ENCODE measurements around the gene PRKRA.
A peak's percentile ranks its signal among the peaks of the same experiment; 100 is the strongest.

PRKRA gene

DNA sequence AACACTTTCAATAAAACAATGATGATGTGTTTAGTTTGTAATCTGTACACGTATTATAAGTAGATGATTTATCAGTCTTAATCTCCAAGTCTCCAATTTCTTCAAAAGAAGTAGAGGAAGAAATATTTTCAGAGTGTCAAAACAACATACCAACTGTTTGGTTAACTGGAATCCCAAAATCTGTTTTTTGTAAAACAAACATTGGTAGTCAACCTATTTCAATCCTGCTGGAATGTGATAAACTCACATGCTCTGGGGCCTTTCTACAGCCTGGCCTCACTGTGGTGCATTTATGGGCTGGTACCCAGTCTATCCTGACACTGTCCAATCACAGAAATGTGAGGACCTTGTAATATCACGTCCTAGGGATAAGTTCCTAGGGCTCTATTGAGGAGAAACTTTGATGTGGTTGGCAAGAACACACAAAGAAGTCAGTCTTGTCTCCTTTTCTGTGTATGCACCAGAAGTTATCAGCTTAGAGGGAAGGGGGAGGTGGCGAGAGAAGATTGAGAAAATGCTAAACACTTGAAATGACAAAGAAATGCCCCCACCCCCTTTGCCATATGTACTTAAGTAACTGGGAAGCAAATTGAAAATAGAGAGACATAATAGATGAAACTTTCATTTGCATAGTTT is 47.2 kb downstream of the PRKRA start:
- TF ChIP-seq, protein P1, sequence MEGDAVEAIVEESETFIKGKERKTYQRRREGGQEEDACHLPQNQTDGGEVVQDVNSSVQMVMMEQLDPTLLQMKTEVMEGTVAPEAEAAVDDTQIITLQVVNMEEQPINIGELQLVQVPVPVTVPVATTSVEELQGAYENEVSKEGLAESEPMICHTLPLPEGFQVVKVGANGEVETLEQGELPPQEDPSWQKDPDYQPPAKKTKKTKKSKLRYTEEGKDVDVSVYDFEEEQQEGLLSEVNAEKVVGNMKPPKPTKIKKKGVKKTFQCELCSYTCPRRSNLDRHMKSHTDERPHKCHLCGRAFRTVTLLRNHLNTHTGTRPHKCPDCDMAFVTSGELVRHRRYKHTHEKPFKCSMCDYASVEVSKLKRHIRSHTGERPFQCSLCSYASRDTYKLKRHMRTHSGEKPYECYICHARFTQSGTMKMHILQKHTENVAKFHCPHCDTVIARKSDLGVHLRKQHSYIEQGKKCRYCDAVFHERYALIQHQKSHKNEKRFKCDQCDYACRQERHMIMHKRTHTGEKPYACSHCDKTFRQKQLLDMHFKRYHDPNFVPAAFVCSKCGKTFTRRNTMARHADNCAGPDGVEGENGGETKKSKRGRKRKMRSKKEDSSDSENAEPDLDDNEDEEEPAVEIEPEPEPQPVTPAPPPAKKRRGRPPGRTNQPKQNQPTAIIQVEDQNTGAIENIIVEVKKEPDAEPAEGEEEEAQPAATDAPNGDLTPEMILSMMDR (IDR thresholded peaks at IDR 0.05; ENCODE audit: borderline replicate concordance, insufficient read depth, low read depth, low read length), result no peak
- no peak overlapping the region for H3K4me3 ChIP-seq (ENCODE audit: low read depth, low read length)

- TF ChIP-seq, protein P1 (IDR thresholded peaks at IDR 0.05; ENCODE audit: borderline replicate concordance, insufficient read depth, low read depth, low read length), result no peak
- H3K4me3 ChIP-seq (ENCODE audit: low read depth, low read length), result no peak overlapping the region
These were observed 49.0 kb downstream of the PRKRA start for GRCh38 chr2:178401994-178402437.

DNA sequence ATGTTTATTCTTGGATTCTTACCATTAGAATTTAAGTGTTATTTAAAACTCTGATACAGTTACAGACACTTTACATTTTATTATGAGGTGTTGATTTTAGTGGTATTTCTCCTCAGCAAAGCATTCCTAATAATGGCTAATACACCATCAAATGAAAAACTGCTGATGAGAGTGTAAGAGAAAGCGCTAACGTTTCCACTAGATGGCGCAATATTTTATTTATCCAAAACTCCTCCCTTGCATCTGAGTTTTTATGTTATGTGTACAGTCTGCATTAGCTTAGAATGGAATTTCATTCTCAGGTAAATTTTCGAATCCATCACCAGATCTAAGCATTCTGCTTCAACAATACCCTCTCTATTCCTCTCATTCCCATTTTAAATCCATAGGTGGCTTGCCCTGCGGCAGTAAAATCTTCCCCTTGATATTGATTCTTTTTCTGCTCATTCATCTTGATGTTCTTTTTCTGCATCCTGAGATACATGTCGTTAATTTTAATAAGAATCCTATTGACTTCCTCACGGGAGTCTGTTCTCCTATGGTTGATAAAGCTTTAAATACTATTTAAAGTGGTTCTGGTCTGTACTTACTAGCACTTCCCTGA is 53.9 kb downstream of the PRKRA start:
- TF ChIP-seq, protein P1 (IDR thresholded peaks at IDR 0.05; ENCODE audit: borderline replicate concordance, insufficient read depth, low read depth, low read length), result peak; percentile 44; the same call in 1 of the 2 replicates
- H3K4me3 ChIP-seq (ENCODE audit: low read depth, low read length), result no peak overlapping the region

DNA sequence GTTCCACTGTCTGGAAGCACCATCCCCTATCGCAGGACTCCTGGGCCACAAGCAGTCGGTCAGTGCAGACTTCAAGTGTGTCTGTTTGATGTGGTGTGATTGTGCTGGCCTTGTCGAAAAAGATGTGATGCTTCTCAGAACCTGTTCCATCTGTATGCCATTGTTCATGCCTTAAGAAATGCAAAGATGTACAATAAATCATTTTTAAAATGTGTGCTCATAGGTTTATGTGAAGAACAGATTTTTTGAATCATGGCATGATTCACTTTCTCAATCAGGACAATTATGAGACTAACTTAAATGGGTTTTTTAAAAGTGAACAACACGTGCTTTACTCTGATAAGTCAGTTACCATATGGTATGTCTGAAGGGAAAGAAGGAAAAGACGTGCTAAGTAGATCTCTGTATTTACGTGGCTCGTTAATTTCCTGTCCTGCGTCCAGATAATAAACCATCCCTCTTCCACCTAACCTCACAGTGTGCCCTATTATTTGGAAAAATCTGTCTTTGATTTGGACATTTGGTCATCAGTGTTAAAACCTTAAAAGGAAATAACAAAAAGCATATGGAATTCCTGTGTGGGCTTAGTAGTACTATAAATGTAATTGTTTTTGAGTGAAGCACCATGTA is 54.9 kb downstream of the PRKRA start:
- no peak overlapping the region for H3K4me3 ChIP-seq (ENCODE audit: low read depth, low read length)
- TF ChIP-seq, protein P1 (IDR thresholded peaks at IDR 0.05; ENCODE audit: borderline replicate concordance, insufficient read depth, low read depth, low read length), result no peak

DNA sequence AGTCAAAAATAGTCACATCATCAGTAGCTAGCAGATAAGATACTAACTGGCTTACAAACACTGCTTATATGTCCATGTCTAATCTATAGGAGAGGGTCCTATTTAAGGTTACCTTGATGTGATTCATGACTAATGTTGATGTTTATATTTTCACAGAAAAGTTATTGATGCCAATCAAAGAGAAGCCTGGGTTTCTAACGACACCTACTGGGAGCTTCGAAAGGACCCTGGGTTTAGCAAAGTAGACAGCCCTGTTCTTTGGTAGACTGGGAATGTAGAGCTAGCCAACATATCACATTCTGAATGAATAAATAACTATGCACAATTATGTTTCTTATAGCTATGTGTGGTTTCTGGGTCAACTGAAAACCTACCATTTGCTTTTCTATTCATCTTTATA is 55.7 kb downstream of the PRKRA start:
- no peak overlapping the region for H3K4me3 ChIP-seq (ENCODE audit: low read depth, low read length)
- TF ChIP-seq, protein P1 (IDR thresholded peaks at IDR 0.05; ENCODE audit: borderline replicate concordance, insufficient read depth, low read depth, low read length), result no peak

- H3K4me3 ChIP-seq (ENCODE audit: low read depth, low read length), result no peak overlapping the region
- TF ChIP-seq, protein P1 (IDR thresholded peaks at IDR 0.05; ENCODE audit: borderline replicate concordance, insufficient read depth, low read depth, low read length), result no peak
These were observed 56.1 kb downstream of the PRKRA start for GRCh38 chr2:178394859-178395258.
